A673 (cell line): Measurements from ENCODE around the gene GALNT7.

Experiments
- CTCF ChIP-seq: fragments of 300-800, 200-600 bp; sonication (generic); conservative IDR thresholded peaks from 2 replicates; pipeline ENCODE4 v1.5.1; 2017; ENCODE audit warnings: low read depth, mild to moderate bottlenecking, antibody characterized with exemption, low read length, moderate library complexity, mixed read lengths
- EZH2 ChIP-seq: fragments of 200-600 bp; sonication (generic); IDR thresholded peaks from 2 replicates; pipeline ENCODE4 v1.6.1; 2017; ENCODE audit warnings: borderline replicate concordance, low read depth, mild to moderate bottlenecking, mixed read lengths, antibody characterized with exemption, low read length; ENCODE audit not compliant: poor library complexity, severe bottlenecking

GRCh38 chr4:173328236-173328901, 159.8 kb downstream of the GALNT7 start:
- TF ChIP-seq CTCF (no peak), EZH2 (no peak)
